Activated T-cell treated with anti-CD3 and anti-CD28 coated beads for 1 hour (primary cell): ENCODE results near the gene SYNGAP1.

Experiments used
- DNase-seq: peaks from one replicate; pipeline ENCODE4 v3.0.0-alpha.2; 2020; ENCODE audit warnings: low read depth

The SYNGAP1 gene

DNA sequence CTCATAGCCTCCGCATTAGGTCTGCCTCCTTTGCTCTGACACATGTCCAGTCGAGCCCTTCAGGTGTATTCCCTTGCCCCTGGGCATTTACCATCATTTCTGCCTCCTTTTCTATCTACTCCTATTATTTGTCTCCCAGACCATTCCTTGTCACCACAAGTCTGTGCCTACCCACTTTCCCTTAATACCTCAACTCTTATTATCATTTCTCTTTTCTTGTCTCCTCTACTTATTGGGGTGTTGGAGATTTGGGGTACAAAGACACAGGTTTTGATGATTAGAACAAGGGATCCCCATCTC is 1.4 kb downstream of the SYNGAP1 start:
- DNase-seq = no peak

DNA sequence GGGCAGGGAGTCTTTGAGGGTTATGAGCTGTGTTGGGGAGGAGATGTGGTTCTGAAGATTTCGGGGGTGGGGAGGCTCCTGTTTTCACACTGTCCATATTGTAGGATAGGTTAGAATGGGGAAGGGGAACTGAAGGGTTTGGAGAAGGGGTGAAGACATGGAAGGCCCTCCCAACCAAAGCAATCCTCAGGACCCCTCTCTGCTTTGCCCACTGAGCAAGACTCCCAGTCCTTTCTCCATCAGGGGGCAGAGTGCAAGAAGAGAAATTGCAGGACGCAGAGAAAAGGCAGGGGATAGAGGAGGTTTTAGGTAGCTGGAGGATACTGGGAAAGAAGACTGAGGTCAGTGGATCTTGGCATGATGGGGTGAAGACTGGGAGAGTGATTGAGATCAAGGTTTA is 3.9 kb downstream of the SYNGAP1 start:
- DNase-seq = no peak

DNA sequence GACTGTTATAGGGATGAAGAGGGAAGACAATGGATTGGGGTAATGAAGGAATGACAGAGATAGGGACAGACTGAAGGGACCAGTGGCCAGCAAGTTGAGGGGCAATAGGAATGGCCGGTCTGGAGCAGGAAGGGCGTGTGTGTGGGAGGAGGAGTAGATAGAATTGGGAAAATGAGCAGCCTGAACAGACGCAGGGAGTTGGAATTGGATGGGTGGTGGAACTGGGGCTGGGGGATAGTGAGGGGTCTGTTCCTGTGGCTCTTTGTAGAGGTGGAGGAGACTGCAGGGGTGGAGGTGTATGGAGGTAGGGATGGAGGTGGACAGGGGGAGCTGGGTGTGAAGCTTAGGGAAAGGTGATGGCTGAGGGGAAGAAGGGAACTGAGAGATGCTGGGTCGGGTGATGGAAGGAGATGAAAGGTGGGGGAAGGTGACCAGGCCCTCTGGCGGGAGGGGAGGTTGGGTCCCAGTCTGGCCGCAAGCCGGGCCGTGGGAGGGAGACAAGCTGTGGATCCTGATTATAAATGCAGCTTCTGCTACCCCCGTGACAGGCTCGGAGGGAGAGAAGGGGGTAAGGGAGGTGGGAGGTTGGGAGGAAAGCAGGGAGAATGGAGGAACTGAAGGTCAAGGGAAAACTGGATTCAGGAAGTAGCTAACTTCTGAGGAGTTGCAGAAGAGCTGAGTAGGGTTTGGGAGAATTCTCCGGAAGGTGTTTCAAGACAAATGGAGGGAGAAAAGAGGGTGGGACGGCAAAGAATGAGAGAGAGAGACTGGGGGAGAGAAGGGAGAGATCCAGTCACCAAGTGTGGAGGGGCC is 5.2 kb downstream of the SYNGAP1 start:
- no peak for DNase-seq

DNA sequence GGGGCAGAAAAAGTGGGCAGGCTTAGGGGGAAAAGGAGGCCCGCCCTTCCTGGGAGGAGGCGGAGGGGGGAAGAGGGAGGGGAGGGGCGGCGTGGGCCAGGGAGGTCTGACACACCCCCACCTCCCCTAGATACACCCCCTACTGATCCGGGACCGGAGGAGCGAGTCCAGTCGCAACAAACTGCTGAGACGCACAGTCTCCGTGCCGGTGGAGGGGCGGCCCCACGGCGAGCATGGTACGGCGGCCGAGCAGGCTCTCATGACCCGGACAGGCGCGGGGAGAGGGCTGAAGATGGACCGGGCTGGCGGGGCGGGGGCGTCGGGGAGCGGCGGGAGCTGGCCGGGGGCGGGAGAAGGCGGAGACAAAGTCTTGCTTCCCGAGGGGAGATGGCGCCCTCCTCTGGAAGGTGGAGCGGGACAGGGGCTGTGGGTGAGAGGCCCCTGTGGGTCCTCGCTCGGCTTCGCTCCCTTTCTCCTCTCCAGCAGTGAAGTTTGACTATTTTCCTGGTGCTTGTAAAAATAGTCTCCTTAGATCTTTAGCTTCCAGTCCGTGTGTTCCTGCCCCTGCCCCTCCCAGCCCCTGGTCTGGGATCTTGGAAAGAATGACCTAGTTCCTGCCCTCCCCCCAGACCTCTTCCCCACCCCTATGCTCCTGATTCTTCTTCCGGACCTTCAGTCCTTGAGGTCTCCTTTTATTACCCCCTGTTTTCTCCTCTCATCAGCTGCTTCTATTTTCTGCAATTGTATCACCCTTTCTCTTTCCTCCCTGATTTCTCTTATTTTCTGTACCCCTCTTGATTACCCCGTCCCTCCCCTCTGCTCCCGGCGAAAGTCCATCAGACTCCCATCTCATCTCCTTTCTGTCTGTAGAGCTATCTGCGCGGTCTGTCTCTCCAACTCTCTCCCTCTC is 6.1 kb downstream of the SYNGAP1 start:
- peak; percentile 71 for DNase-seq

DNA sequence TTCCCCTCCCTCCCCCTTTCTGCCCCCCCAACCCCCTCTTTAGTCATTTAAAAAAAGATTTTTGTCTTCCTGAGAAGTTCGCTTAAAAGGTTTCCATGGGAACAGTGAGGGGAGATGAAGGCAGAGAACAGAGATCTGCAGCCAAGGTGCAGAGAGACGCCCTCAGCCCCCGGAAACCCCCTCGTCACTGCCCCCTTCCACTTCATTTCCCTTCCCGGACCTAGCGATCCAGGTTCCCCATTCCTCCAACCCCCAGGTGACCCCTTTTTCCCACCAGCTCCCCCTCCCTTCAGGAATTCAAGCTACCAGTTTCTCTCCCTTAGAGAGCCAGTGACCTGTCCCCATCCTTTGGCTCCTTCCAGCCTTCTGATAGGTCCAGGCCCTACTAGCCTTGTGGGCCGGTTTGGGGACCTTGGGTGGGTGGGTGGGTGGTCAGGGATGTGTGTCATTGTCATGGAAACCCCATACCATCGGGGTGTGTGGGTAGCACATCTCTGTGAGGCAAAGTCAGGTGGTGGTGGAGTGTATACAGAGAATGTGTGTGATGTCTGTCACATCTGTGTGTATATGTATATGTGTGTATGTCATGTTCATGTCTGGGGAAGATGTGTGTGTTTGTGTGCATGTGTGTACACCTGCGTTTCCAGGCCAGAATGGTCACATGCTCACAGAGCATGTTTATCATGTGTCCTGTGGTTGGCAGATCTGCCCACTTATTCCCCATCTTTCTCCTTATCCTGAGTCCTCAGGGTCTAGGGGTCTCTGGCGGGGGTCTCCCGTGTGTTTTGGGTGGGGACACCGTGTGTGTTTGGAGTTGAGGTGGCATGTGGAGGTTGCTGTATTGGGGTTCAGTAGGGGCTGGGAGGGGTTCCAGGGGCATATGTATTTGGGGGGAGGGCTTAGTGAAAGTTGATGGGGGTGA is 7.0 kb downstream of the SYNGAP1 start:
- DNase-seq = no peak

DNA sequence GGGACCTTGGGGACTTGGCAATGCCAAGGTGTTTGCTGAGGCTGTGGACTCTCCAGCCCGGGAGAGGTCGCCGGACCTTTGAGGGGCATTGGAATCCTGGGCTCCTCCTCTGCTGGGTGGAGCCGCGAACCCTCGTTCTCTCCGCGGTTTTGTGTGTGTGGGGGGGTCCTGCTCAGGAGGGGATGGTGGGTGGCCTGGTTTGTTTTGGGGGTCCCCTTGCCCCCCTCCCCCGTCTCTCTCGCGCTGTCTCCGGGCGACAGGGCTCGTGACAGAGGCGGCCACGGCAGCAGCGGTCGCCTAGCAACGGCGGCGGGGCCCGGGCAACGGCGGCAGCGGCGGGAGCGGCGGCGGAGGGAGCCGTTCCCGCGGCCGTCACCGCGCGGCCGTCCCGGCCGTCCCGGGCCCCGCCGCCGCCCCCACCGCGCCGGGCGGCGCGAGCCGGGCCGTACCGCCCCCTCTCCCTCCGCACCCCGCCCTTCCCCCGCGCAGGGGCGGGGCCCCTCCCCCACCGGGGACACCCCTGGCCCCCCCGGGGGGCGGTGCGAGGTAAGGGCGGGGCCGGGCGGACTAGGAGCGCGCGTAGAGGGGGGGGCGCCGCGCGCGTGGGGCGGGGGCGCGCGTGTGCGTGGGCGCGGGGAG is 7.8 kb downstream of the SYNGAP1 start:
- peak; percentile 45 for DNase-seq

DNA sequence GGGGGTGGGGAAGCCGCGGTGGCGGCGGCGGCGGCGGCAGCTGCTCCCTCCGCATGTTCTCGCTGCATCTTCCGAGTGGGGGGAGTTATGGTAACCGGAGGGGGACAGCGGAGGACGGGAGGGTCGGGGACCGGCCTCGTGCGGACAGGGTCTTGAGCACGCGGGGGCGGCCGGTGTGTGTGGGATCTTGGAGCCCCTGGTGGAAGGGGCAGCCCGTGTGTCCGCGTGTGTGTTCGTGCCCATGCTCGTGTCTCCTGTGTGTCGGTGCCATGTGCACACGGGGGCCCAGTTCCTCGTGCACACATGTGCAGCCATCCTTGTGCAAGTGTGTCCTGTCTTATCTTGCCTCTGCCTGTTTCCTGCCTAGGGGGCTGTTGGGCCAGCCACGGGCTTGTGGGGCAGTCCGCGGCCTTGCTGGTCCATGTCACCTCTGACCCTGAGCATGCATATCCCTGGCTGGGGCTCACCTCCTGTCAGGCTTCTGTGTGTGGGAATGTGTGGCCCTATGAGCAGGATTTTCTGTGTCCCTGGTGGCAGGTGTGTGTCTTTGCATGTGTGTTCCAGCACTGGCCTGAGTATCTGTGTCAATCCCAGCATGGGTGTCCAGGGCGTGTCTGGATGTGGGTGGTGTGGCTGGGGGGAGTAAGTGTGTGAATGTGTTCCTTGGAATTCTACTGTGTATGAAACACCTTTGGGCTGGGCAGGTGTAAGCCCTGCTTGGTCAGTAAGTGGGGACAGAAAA is 8.5 kb downstream of the SYNGAP1 start:
- DNase-seq = no peak

DNA sequence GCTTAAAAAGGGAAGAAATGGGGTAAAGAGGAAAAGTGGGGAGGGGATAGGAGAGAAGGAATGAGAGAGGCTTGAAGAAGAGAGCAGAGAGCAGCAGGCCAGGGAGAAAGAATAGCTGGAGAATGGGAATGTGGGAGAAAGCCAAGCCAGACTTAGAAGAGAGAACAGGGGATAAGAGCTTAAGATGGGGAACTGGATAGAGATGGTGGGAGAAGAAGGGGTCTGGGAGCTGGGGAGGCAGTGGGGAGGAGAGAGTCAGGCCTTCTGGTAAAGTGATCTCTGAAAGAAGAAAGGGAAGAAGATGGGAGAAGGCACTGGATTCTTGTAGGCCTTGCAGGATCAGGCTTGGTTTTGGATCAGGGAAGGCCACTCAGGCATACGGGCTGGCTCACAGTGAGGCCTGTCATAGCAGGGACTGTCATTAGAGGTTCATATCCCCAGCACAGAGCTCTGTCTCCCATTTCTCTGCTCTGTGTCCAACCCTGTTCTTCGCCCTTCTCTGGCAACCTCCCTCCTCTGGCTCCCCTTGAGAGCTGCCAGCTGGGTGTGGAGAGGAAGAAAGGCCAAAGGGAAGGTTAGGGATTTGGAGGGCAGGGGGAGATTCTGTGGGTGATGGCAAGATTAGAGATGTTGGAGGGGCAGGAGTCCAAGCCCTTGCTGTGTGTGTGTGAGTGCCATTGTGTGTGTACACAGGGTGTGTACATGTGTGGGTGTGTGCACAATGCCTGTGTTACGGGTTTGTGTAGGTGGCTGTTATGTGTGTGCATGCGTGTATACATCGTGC is 9.3 kb downstream of the SYNGAP1 start:
- DNase-seq = no peak

DNA sequence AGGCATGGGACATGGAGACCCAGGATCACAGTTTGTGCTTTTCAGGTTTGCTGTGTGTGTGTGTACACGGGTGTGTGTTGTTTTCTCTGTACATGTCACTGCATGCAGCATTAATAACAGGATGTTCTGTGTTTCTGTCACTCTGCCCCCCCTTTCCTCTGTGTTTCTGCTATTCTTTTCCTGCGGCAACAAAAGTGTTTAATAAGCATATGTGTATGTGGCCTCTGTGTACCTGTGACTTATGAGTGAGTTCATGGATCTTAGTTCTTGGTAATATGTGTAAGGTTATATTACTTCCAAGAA is 9.8 kb downstream of the SYNGAP1 start:
- DNase-seq = no peak

DNA sequence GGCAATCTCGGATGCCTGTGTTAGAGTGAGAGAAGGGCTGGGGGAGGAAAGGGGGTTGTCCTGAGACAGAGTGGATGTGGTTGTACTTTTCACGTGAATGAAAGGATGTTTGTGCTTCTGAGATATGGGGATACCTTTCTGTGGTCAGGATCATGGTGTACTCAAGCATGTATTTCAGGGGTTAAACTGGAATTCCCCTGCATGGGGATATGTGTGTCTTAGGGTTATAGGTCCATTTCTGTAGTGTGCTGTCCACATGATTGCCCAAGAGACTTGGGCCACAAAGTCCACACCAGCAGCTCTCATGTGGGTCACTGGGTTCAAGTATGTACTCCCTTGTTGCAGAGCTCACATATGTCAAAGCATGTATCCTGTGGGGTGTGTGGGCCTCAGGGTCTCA is 10.5 kb downstream of the SYNGAP1 start:
- no peak for DNase-seq

DNA sequence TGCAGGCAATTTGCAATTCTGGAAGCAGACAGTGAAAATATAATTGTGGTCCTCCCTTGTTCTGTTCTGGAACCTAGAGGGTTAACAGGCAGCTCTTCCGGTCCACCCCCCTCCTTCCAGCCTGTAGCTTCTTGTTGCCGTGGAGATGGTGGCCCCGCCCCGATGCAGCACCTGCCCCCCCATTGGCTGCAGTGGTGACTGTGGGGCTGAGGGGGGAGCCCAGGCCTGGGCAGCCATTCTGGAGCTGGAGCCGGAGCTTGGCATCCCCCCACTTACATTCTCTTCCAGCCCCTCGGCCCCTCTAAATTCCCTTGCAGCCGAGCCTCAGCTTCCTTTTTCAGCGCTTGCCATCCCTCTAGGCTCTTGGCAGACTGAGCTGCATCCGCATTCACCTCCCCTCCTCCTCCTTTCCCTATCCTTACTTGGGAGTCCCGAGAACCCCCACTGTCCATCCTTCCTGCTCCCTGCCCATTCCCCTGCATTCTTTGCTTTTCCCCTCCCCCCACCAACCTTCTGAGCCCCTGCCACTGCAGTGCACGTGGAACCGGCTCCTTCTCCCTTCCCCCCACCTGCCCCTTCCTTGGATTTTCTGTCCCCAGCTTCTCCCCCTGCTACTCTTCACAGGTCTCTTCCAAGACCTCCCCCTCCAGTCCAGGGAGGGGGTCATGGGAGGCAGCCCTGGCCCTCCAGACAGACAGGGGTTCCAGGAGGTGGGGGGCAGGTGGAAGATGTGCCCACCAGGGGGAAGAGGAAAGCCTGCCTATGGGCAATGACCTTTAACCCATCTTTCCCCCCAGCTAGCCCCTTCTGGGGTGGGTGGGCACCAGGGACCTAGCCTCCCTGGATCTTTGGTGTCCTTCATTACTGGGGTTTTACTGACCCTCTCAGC is 11.4 kb downstream of the SYNGAP1 start:
- DNase-seq = peak; percentile 72

DNA sequence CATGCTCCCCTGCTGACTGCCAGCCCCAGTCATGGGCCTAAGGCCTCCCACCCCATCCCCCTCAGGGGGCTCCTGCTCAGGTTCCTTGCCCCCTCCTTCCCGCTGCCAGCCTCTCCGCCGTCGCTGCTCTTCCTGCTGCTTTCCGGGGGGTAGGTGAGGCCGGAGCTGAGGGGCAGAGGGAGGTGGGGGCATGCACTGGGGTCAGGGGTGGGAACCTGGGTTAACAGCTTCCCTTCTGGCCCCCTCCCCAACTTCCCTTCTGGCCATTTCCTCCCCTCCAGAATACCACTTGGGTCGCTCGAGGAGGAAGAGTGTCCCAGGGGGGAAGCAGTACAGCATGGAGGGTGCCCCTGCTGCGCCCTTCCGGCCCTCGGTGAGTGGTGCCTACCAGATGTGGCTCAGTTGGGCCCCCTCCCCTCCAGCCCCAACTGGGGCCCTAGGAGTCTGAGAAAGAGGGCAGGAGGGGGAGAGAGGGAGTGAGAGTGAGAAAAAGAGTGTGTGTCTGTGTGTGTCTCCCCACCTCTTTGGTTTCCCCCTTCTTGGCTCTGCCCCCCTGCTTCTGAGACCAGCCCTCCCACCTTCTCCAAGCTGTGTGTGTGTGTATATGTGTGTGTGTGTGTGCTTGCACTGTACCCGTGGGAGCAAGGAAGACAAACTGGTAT is 12.1 kb downstream of the SYNGAP1 start:
- DNase-seq = no peak

DNA sequence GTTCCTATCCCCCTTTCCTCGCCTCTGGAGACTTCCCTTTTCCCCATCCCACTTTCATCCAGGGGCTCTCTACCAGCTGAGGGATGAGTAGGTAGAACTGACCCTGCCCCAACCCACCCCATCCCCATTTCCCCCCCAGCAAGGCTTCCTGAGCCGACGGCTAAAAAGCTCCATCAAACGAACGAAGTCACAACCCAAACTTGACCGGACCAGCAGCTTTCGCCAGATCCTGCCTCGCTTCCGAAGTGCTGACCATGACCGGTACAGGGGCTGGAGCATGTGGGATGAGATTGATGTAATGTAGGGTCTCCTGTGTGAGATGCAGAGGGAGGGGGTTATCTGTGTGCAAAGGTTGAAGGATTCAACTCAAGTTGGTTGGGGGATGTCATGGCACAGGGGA is 12.7 kb downstream of the SYNGAP1 start:
- no peak for DNase-seq

DNA sequence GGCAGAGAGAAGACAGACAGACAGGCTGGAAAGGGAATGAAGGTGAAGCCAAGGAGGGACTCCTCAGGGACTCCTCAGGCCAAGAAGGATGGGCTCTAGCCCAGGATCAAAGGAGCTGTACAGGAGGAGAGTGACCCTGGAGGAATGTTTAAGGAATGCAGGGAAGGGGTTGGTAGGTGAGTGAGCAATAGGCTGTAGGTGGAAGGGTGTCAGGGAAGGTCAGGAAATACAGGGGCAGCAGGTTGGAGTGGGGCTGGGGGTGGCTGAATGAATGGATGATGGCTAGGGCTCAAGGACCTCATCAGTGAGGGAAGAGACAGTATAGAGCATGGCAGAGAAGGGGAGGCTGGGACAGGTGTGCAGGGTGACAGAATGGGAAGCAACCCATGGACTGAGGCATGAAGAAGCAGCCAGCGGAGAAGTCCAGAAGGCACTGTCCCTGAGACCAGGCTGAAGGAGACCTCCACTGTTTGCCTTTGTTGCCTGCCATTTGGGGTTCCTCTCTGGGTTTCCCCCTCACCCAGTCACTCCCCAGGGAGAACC is 13.2 kb downstream of the SYNGAP1 start:
- DNase-seq = no peak

DNA sequence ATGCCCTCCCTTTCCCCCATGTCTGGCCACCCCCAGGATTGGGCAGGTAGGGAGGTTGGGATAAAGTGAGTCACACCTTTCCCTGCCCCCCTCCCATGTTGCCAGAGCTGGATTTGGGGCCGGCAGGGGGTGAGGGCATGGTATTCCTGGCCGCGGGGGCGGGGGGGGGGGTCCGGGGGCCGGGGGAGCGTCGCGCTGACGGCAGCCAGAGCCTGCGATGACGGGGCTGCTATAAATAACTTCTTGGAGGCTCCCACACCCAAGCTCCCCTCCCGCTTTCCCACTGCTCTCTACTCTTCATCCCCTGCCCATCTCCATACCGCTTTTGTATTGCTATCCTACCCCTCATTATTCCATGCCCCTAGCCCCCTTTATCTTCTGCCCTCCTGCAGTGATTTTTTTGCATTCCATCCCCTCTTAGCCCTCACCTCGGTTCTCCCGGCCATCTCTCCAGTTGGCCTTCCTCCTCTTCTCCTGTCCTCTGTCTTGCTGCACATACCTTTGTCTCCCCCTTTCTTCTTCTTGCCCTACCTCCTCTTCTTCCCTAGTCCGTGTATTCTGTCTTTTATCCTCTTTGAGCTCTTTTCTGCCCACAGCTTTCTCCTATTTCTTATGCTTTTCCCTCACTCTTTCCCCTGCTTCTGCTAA is 13.8 kb downstream of the SYNGAP1 start:
- DNase-seq = no peak

DNA sequence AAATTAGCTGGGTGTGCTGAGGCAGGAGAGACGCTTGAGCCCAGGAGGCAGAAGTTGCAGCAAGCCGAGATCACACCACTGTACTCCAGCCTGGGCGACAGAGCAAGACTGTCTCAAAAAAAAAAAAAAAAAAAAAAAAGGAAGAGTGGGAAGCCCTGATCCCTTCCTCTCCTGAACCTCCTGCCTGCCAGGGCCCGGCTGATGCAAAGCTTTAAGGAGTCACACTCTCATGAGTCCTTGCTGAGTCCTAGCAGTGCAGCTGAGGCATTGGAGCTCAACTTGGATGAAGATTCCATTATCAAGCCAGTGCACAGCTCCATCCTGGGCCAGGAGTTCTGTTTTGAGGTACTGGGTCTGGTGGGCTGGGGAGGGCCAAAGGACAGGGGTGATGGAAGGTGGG is 15.1 kb downstream of the SYNGAP1 start:
- DNase-seq = no peak

DNA sequence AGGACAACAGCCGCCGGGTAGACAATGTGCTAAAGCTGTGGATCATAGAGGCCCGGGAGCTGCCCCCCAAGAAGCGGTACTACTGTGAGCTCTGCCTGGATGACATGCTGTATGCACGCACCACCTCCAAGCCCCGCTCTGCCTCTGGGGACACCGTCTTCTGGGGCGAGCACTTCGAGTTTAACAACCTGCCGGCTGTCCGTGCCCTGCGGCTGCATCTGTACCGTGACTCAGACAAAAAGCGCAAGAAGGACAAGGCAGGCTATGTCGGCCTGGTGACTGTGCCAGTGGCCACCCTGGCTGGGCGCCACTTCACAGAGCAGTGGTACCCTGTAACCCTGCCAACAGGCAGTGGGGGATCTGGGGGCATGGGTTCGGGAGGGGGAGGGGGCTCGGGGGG is 17.8 kb downstream of the SYNGAP1 start:
- no peak for DNase-seq

DNA sequence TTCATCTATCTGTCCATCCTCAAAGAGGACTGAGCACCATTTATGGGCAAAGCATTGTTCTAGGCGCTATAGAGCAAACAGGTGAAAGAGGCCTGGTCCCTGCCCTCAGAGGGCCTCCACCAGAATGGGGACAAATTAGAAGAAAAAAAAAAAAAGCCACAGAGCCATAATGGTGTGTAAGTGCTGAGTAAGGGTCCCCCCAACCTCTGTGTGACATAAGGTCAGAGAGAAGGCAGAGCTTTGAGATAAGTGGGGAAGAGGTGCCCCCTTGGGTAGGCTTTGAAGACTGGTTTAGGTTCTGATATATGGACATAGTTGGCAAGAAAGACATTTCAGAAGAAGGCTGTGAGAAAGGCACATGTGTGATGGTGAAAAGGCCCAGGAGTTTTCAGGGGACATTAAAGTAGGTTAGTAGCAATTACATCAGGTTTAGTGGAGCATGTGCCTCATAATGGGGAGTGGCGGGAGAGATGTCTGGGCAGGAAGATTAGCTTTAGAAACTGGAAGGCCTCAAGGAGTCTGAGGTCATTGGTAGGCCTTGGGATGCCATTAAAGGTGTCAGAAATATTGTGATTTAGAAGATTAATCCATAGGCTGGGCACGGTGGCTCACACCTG is 19.2 kb downstream of the SYNGAP1 start:
- DNase-seq = no peak
